ENCODE data around the gene C1QTNF6. TPM values are rescaled to one million over a fixed set of nuclear protein-coding genes. Genes with fewer than 3 reads are reported as not detected.

Gene C1QTNF6
- total RNA-seq, 1 experiment from 2014 or later: 7.4 TPM

- Mint-ChIP-seq H3K27ac (ENCODE audit: unreplicated experiment) (no peak overlapping the region), H3K27me3 (ENCODE audit: insufficient read depth, unreplicated experiment) (peaks cover 12% of the 10 kb centered on the region), H3K9me3 (ENCODE audit: unreplicated experiment) (no peaks in the 10 kb centered on the region), H3K36me3 (ENCODE audit: insufficient read depth, unreplicated experiment) (no peaks in the 10 kb centered on the region), H3K4me3 (ENCODE audit: unreplicated experiment) (no peak overlapping the region), H3K4me1 (ENCODE audit: low read depth, unreplicated experiment) (peaks cover 5% of the 10 kb centered on the region)
- BruUV-seq (replicated peaks): no TSS peak
- Histone ChIP-seq H3K27me3 (replicated peaks; ENCODE audit: control insufficient read depth, insufficient read depth, low read length) (no peaks in the 10 kb centered on the region), H3K36me3 (ENCODE audit: control insufficient read depth, insufficient read depth, low read length) (no peaks in the 10 kb centered on the region), H3K9me3 (no peaks in the 10 kb centered on the region), H3K4me1 (no peaks in the 10 kb centered on the region), H3K4me3 (ENCODE audit: low read depth, low read length) (no peak overlapping the region)
- TF ChIP-seq CTCF (IDR thresholded peaks at IDR 0.05; ENCODE audit: insufficient read depth in 1 of 2, low read depth in 1 of 2, low read length in 1 of 2, severe bottlenecking in 1 of 2, unreplicated experiment in 1 of 2): no peak
- CTCF ChIA-PET: interaction anchor here (0.9 kb wide), 1 partner anchor 15 kb away, joined by 4 read pairs; no protein-coding TSS in a partner anchor
- POLR2A ChIA-PET: no interaction called here
- intact Hi-C loops (cut with micrococcal nuclease; ENCODE audit: unreplicated experiment): no loop called here
- no peak for DNase-seq
Measured at GRCh38 chr22:37214731-37215030, 26.6 kb upstream of the C1QTNF6 start.

DNA sequence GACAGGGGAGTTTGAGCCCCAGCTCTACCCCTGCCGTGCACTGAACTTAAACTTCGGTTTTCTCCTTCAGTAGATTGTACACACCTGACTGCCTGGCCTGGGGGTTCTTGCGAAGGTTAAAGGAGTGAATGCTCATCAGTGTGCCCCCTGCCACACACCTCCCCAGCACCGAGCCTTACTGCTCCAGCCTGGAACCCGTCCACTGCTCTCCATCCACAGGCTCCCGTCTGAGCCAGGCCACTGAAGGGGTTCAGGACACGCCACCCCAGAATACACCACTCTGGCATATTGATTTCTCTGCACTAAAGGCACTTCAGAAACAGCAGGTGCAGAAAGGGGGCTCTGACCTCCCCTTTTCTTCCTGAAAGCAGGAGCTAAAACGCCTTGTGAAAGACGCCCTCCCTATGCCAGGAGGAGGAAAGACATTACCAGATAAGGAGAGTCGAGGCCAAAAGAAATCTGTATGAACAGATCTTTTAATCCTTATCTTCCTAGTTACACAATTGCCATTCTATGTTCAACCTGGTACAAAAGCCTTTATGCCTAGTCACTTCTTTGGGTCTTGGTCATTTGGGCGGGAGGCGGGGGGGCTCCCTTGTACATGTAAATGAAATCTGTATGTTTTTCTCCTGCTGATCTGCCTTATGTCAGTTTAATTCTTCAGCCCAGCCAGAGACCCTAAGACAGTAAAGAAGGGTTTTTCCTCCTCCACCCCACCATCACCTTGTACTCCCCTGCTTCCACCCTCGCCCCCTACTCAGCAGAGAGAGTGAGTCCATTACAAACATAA is 26.1 kb upstream of the C1QTNF6 start:
- H3K27ac Mint-ChIP-seq (ENCODE audit: unreplicated experiment): no peak overlapping the region
- Histone ChIP-seq H3K9me3 (no peaks in the 10 kb centered on the region), H3K27me3 (replicated peaks; ENCODE audit: control insufficient read depth, insufficient read depth, low read length) (no peaks in the 10 kb centered on the region), H3K36me3 (ENCODE audit: control insufficient read depth, insufficient read depth, low read length) (no peaks in the 10 kb centered on the region), H3K4me3 (ENCODE audit: low read depth, low read length) (no peak overlapping the region), H3K4me1 (no peaks in the 10 kb centered on the region)
- H3K36me3 Mint-ChIP-seq (ENCODE audit: insufficient read depth, unreplicated experiment): no peaks in the 10 kb centered on the region
- H3K27me3 Mint-ChIP-seq (ENCODE audit: insufficient read depth, unreplicated experiment): peaks cover 12% of the 10 kb centered on the region
- peaks cover 5% of the 10 kb centered on the region for H3K4me1 Mint-ChIP-seq (ENCODE audit: low read depth, unreplicated experiment)
- intact Hi-C loops (cut with micrococcal nuclease; ENCODE audit: unreplicated experiment): no loop called here
- H3K4me3 Mint-ChIP-seq (ENCODE audit: unreplicated experiment): no peak overlapping the region
- H3K9me3 Mint-ChIP-seq (ENCODE audit: unreplicated experiment): no peaks in the 10 kb centered on the region
- TF ChIP-seq CTCF (IDR thresholded peaks at IDR 0.05; ENCODE audit: insufficient read depth in 1 of 2, low read depth in 1 of 2, low read length in 1 of 2, severe bottlenecking in 1 of 2, unreplicated experiment in 1 of 2): no peak
- no TSS peak for BruUV-seq (replicated peaks)
- no peak for DNase-seq
- CTCF ChIA-PET: interaction anchor here (0.9 kb wide), 1 partner anchor 15 kb away, joined by 4 read pairs; no protein-coding TSS in a partner anchor
- POLR2A ChIA-PET: no interaction called here

DNA sequence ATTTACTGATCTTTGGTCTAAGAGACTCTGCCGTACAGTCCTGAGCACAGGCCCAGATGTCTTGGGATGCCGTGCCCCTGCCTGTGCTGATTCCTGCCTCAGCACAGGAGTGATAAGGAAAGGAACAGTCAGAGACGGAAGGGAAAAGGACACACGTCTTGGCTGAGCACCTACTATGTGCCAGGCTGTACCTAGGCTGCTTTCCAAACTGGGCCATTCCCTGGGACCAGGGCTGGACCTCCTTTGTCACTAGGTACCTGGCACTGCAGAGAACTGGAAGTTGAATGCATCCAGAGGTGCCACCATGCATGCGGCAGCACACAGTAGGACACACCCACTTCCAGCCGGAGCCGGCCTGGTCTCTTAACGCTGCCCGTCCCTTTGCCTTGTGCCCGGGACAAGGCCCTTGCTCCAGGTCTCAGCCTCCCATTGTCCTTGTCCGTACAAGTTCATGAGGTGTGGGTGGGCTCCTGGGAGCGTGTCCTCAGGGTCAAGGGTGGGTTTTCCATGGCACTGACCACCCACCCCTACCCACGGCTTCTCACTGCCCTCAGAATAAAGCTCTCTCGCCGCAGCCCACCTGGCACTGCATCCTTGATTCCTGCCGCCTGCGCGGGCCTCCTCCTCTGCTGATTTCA is 25.3 kb upstream of the C1QTNF6 start:
- DNase-seq: no peak
- Histone ChIP-seq H3K4me1 (no peaks in the 10 kb centered on the region), H3K27me3 (replicated peaks; ENCODE audit: control insufficient read depth, insufficient read depth, low read length) (no peaks in the 10 kb centered on the region), H3K4me3 (ENCODE audit: low read depth, low read length) (no peak overlapping the region), H3K36me3 (ENCODE audit: control insufficient read depth, insufficient read depth, low read length) (no peaks in the 10 kb centered on the region), H3K9me3 (no peaks in the 10 kb centered on the region)
- BruUV-seq (replicated peaks): no TSS peak
- ChIA-PET CTCF (interaction anchor here (1.5 kb wide), 1 partner anchor 13 kb away, joined by 8 read pairs; no protein-coding TSS in a partner anchor), POLR2A (no interaction called here)
- TF ChIP-seq CTCF (IDR thresholded peaks at IDR 0.05; ENCODE audit: insufficient read depth in 1 of 2, low read depth in 1 of 2, low read length in 1 of 2, severe bottlenecking in 1 of 2, unreplicated experiment in 1 of 2): no peak
- peaks cover 4% of the 10 kb centered on the region for H3K36me3 Mint-ChIP-seq (ENCODE audit: insufficient read depth, unreplicated experiment)
- no peaks in the 10 kb centered on the region for H3K9me3 Mint-ChIP-seq (ENCODE audit: unreplicated experiment)
- intact Hi-C loops (cut with micrococcal nuclease; ENCODE audit: unreplicated experiment): no loop called here
- peaks cover 5% of the 10 kb centered on the region for H3K4me1 Mint-ChIP-seq (ENCODE audit: low read depth, unreplicated experiment)
- peaks cover 8% of the 10 kb centered on the region for H3K27me3 Mint-ChIP-seq (ENCODE audit: insufficient read depth, unreplicated experiment)
- no peak overlapping the region for H3K27ac Mint-ChIP-seq (ENCODE audit: unreplicated experiment)
- no peak overlapping the region for H3K4me3 Mint-ChIP-seq (ENCODE audit: unreplicated experiment)
